SK-N-SH (cell line): Measurements from ENCODE around the gene PGK2.

Experiments
- RCOR1 ChIP-seq: fragments of 150-350 bp; IDR thresholded peaks from 2 replicates; pipeline ENCODE4 v1.6.1; 2017; ENCODE audit warnings: antibody characterized with exemption, low read length
- TF ChIP-seq, protein P1 (sequence below): fragments of 200-600 bp; sonication (generic); IDR thresholded peaks from 2 replicates; pipeline ENCODE4 v1.6.1; 2017; ENCODE audit warnings: antibody characterized with exemption, mild to moderate bottlenecking, moderate library complexity

DNA sequence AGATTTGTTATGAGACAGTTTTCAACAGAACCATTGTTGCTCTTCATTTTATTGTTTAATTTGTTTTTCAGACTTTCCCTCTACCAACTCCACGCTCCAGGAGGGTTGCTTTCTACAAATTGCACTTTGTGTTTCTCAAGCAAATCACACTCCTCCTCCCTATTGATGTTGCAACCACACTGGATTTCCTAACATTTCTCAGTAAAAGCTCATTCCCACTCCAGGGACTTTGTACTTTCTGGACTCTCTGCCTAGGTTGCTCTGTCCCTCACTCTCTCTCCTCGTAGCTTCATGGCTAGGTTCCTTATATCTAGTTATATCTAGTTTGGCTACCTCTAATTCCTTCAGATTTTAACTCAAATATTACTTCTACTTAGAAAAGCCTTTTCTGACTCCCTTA, 20.3 kb downstream of the PGK2 start:
- no peak for TF ChIP-seq RCOR1
- TF ChIP-seq, protein P1, sequence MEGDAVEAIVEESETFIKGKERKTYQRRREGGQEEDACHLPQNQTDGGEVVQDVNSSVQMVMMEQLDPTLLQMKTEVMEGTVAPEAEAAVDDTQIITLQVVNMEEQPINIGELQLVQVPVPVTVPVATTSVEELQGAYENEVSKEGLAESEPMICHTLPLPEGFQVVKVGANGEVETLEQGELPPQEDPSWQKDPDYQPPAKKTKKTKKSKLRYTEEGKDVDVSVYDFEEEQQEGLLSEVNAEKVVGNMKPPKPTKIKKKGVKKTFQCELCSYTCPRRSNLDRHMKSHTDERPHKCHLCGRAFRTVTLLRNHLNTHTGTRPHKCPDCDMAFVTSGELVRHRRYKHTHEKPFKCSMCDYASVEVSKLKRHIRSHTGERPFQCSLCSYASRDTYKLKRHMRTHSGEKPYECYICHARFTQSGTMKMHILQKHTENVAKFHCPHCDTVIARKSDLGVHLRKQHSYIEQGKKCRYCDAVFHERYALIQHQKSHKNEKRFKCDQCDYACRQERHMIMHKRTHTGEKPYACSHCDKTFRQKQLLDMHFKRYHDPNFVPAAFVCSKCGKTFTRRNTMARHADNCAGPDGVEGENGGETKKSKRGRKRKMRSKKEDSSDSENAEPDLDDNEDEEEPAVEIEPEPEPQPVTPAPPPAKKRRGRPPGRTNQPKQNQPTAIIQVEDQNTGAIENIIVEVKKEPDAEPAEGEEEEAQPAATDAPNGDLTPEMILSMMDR = no peak
